CD4-positive, alpha-beta T cell treated with Interleukin-4 for 1 hour (primary cell): ENCODE measurements around the gene HELZ.
A peak's percentile ranks its signal among the peaks of the same experiment; 100 is the strongest.
"Not testable (repeated sequence)": the region's sequence is repeated elsewhere in the genome, so short reads cannot be mapped to it uniquely, and the experiment has no call there.

ENCODE experiments used
- DNase-seq, 2 donors: peaks; one replicate each; pipeline ENCODE4 v3.0.0-alpha.2; 2020 to 2022

The HELZ gene

DNA sequence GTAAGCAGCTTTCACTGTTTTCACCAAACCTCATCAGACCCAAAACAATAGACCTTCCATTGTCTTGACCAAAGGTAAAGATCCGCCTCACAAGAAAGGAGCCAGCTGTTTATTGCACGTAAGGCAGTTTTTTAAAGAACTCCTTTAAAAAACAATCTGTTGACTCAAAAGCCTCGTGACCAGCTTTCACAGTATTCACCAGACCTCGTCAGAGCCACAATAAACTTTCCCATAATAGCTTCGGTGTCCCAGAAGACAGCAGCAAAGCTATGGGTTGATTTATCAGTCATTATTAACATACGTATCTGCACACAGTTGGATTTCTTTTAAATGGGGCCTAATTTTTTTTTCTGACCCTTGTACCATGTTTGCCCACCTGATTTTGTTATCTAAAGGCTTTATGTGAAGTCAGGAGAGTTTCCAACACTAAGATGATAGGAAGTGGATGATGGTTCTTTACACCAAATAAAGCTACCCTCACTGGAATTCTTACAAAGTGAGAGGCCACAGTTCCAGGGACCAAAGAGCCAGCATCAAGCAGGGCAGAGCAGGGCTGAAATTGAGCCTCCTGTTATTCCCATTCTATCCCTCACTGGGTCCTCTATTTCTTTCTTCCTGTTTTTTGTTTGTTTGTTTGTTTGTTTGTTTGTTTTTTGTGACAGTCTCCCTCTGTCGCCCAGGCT is 17.6 kb upstream of the HELZ start:
- no peak for DNase-seq

DNA sequence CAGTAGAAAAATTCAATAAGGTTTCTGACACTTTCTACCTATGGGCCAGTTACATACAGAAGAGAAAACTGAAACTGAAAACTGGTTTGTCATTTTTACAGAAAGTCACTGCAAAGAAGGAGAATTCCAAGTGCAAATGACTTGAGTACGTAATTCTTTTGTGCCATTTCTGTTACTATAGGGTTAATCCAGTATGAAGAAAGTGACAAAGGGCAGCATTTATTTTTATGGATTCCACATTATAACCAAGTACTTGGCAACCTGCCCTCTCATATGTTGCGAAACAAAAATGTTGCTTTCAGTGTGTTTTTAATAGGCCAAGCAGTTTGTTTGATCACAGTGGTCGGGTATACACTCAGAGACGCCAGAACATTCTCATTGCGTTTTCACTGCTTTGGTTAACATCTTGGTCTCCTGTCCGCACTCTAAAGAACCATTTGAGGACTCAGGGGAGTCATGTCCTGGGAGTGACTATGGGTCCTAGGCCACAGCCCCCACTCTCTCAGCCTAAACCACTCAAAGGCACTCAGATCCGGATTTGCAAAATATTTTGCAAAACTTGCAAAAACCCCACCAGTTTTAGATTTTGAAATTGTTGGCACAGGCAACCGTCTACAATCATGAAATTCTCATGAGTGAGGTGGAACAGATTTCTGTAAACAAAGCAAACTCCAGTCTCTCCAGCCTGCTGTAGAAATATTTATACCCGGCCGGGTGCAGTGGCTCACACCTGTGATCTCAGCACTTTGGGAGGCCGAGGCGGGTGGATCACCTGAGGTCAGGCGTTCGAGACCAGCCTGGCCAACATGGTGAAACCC is 15.4 kb upstream of the HELZ start:
- no peak for DNase-seq

DNA sequence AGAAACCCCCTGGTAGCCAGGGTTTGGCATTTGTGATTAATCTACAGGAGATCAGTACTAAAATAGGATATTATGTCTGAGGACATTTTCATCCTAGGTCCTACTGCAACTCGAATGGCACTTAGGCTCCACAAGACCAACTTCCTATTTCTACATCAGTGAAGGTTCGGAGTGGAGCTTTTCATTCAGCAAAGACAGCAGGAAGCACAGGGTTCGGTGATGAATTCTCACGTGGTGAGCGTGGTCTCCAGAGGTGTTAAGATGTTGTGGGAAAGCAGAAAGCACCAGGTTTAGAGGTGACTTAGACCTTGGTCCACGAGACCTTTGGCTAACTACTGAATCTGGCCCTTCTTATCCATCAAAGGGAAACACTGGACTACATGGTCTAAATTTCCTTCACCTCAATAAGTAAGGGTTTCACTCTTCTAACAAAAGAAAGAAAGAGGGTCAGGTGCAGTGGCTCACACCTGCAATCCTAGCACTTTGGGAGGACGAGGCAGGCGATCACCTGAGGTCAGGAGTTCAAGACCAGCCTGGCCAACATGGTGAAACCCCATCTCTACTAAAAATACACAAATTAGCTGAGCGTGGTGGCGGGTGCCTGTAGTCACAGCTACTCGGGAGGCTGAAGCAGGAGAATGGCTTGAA is 13.9 kb upstream of the HELZ start:
- DNase-seq, result peak; percentile 51 to 54

DNA sequence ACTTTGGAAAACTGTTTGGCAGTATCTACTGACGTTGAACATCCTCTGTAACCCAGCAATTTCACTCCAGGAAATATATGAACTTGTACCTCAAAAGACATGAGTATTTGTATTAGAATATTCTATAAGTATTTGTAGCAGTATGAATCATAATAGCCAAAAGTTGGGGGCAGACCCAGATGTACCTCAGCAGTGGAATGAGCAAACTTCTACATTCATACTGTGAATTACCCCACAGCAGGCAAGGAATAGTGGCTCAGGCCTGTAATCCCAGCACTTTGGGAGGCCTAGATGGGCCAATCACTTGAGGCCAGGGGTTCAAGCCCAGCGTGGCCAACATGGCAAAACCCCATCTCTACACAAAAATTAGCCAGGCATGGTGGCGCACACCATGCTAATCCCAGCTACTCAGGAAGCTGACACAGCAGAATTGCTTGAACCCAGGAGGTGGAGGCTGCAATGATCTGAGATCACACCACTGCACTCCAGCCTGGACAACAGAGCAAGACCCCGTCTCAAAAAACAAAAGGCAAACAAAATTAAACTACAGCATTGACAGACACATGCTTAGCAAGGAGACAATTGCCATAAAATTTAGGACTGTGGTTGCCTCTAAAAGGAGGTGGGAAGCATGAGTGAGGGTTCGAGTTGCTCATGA is 11.2 kb upstream of the HELZ start:
- no peak for DNase-seq

DNA sequence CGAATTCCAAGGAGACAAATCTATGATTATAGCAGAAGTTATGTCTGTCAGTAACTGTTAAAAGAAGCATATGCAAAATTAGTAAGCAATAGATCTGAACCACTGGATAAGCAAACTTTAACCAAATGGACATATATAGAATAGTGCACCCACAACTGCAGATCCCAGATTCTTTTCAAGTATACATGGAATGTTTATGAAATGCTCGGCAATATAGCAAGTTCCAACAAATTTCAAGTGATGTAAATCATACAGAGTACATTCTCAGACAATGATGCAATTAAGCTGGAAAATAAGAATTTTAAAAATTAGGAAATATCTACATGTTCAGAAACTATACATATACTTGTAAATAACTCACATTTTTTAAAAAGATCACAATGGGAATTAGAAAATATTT is 8.4 kb upstream of the HELZ start:
- DNase-seq, result no peak

DNA sequence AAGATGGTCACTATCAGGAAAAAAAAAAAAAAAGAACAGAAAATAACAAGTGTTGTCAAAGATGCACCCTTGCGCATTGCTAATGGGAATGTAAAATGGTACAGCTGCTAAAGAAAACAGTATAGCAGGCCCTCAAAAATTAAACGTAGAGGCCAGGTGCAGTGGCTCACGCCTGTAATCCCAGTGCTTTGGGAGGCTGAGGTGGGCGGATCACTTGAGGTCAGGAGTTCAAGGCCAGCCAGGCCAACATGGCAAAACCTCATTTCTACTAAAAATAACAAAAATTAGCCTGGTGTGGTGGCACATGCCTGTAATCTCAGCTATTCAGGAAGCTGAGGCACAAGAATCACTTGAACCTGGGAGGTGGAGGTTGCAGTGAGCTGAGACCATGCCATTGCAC is 6.6 kb upstream of the HELZ start:
- not testable (repeated sequence) for DNase-seq

DNA sequence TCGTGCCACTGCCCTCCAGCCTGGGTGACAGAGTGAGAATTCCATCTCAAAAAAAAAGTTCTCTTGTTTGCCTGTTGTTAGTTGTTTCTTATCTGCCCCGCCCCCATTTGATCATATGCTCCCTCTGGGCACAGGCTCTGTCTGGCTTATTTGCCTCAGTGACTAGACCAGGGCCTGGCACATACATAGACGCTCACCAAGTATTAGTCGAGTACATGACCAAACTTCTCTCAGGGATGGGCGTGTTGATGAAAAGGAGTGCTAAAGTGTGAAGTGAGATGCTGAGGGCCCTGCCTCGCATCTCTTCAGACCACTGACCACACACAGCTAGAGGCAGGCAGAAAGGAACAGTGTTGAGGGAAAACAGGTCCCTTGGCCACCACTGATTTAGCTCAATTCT is 3.3 kb upstream of the HELZ start:
- peak in 1 of 2 donors; percentile 13 for DNase-seq

DNA sequence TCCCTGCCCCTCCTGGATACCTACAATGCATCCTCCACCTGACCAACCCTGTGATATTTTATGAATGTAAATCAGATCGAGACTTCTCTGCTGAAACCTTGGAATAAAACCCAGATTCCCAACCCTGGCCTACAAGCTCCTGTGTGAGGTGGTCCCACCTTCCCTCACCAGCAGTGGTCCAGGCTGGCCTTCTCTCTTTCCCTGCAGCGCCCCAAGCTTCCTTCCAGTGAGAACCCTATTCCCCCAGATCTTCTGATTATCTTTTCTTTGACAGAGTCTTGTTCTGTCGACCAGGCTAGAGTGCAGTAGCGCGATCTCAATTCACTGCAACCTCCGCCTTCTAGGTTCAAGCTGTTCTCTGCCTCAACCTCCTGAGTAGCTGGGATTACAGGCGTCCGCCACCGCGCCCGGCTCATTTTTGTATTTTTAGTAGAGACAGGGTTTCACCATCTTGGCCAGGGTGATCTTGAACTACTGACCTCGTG is 2.5 kb upstream of the HELZ start:
- DNase-seq, result no peak

DNA sequence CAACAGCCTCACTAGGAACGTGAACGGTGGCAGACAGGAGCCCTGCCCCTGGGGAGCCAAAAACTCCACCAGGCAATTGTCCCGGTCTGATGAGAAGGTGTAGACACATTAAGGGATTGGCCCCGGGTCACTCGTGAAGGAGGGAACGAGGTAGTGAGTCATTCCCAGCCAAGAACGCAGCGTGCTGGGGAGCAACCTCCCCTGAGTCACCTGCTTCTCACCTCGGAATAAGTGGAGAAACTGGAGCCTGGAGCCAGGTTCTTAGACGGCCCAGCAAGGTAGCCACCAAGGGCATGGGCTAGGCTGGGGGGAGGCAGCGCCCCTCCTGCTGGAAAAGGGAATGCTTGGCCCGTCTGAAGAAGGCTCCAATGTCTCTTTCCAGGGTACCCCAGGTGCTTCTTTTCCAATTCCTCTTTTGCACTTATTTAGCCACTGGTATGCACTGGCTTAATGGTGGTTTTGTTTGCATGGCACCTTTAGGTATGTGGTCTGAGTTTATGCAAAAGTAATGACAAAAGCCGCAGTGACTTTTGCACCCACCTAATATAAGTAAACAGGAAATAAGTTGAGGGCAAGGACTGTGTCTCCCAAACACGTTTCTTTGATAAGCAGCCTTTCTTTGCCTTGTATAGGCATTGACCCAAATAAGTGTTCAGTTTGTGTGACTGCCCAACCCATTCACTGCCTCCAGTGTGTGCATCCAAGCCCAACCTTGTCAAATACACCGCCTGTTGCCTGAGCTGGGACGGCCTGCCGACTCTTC is 1.8 kb upstream of the HELZ start:
- peak; percentile 24 to 65 for DNase-seq

DNA sequence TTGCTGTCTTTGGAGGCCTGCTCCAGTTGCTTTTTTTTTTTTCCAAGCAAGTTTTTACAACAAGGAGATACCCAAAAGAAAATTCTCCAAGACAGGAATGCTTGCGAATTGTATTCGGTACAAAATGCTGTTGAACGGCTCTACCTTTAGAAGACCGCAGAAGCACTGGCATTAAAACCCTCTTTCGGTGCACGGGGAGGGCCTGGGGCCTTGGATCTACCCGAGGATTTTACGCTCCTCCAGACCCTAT is 1.3 kb upstream of the HELZ start:
- no peak for DNase-seq

DNA sequence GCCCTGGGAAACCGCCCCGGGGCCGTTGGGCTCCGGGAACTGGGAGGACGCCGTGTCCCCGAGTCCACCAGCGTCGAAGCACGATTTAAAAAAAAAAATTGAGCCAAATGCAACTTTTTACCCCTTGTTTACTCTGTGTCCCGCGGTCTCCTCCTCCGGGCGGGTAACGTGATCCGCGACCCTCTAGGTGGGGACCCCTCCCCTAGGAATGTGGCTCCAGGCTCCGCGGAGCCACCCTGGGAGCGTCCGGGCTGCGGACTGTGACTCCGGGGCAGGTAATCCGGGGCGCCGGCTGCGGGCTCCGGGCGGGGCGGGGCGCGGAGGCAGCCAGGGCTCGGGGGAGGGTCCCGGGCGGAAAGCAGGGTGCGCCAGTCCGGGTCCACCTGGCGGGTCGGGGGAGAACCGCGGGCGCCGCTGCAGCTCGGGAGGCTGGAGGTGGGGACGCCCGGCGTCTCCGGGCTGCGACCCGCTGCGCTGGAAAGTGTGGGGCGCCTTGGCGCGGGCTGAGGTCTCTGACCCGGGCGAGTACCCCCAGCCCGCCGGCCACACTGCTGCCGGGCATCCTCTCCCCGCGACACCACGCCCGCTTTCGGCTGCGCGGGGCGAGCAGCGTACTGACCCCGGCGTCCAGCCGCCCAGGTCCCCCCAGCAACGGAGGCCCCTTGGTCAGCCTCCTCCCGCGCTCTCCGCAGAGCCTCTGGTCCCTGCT is 852 bp upstream of the HELZ start:
- peak; percentile 34 to 52 for DNase-seq

DNA sequence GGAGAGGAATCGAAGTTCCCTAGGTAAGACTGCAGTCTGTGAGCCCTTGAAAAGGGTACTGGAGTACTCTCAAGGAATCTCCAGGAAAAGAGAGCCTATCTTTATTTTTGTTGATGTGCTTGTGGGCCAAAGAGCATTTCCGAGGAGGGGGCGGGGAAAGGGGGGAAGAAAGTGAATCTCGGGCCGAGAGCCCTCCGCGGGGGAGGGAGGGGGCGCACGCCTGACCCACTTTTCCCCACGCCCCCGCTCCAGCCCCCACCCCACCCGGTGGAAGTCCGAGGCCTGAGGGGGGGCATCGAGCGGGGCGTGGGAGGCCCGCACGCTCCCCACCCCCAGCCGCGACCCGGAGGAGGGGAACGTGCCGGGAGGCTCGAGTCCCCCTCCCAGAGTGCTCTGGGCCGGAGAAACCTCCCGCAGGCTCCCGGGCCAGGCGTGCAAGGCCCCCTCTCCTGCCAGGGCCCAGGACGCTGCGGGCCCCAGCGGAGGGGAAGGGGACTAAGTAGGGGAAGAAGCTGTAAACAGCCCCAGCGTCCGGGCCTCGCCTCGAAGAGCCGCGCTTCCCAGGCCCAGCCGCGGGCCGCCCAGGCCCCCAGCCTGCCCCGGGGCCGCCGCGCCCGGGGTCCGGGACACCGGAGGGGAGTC is 444 bp downstream of the HELZ start:
- DNase-seq, result no peak

DNA sequence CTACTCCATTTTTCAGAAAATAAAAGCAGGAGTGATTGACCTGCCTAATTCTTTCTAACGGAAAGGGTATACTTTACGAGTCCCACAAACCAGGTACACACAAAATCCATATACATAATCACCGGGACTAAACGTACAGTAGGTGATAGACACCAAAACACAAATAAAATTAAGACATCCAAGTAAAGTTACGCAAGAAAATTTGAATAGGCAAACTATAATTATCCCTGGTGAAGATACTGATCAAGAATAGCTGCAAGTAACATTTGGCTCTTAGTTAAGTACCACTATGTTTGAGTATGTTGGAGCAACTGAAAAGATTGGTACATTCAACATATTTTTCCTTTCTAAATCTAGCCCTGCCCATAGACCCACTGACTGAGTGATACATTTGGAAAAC is 1.7 kb downstream of the HELZ start:
- no peak for DNase-seq

DNA sequence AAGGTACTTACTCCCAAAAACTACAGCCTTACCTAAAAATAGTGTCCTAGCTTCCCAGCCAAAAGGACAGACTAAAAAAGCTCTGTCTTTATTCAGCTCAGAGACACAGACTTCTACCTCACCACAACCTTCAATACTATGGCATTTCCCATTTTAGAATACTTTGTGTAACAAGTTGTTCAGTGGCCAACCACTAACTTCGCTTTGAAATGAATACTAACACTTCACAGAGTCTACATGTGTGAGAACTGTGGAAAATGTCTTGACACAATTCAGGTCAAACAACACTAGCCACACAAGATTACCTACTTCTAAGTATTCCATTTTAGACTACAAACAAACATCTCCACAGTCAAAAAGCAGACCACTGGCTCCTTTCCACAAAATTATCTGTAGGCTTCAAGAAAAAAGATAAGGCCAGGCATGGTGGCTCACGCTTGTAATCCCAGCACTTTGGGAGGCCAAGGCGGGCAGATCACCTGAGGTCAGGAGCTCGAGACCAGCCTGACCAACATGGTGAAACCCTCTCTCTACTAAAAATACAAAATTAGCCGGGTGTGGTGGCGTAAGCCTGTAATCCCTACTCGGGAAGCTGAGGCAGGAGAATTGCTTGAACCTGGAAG is 3.2 kb downstream of the HELZ start:
- no peak for DNase-seq

DNA sequence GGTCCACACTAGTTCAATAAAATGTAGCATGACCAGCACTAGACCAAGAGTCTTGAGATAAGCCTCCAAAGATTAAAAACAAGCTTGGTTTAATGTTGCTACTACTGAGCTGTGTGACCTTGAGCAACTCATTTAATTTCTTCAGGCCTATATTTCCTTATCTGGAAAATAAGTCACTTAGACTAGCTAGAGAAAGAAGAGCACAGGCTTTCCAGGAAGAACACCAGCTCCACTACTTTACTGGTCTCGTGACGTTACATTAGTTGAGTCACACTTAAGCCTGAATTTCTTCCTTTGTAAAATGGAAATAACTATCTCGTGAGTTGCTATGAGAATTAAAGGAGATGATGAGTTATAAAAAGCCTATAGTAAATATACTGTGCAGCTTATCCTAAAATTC is 5.4 kb downstream of the HELZ start:
- no peak for DNase-seq

DNA sequence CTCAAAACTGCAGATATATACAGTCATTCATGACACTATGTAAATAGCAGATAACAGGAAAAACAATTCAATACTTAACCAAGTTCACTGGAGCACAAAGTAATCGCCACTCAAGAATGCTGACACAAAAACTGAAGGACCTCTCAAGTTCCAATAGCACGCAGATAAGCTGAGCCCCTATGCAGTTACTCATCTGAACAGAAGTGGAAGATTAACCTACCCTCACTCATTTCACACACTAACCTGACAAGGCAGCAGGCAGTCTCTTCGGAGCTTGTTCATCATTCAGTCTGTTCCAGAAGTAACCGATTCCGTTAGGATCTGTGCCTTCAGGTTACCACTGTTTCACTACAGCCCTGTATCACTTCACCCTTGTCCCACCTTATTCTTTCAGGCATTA is 6.0 kb downstream of the HELZ start:
- DNase-seq, result no peak

DNA sequence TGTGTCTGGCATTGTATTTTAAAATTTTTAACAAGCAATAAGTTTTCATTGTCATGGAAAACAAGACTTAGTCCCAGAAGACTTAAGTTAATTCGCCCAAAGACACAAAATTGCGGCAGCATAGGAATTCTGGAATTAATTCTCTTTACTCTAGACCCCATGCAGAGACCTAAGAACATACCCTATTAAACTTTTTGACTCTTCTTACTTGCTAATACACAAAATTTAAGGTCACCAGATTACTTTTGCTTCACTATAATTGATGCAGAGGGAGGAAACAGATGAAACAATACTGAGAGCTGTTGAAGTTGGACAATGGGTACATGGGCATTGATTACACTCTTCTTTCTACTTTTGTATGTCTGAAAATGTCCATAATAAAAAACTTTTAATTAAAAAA is 12.6 kb downstream of the HELZ start:
- DNase-seq, result no peak

DNA sequence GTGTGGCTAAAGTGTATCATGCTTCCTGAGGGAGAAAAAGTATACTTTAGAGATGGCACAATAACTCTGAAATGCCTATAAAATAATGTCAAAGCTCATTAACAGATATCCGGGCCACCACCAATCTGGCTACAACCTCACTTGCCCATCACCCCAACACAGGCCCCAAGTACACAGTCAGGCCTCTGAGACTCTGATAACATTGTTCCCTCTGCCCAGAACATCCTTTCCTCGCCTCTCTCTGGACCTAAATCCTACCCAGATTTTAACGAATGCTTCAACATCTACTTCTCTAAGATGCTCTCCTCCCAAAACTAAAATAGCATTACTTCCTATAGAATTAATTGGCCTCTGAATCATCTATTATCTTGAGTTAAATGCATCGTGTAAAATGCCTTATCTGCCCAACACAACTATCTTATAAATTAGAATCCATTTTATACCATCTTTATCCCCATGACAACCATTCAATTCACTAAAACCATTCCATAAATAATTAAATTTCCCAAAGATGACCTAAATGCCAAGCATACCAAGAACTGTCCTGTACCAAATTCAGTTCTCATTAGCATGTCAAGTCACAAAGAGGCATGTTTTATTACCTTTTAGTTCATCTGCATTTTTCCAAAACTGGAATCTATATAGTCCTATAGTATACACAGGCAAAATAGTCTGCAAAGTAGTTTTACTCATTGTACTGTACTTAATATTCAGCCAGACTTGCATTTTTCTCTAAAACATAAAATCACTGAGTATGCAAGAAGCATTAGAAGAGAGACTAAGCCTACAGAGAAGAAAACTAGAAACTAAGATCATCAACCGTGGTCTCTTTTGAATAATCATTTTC is 15.7 kb downstream of the HELZ start:
- no peak for DNase-seq

DNA sequence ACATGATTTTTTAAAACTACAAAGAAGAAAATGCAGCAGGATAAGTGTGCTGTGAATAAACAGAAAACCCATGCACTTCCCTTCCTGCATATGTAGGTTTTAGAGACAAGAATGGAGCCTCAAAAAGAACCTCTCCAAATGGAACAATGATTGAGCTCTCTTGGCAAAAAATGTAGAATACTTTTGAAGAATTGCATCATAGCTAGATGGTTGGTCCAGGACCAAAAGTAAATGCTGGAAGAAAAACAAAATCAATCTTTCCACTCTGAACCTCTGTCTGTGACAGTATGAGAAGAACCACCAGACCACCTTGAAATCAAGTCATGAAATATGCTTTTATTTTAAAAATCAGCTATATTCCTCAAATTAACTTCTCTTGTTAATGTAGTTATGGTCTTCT is 17.5 kb downstream of the HELZ start:
- no peak for DNase-seq

DNA sequence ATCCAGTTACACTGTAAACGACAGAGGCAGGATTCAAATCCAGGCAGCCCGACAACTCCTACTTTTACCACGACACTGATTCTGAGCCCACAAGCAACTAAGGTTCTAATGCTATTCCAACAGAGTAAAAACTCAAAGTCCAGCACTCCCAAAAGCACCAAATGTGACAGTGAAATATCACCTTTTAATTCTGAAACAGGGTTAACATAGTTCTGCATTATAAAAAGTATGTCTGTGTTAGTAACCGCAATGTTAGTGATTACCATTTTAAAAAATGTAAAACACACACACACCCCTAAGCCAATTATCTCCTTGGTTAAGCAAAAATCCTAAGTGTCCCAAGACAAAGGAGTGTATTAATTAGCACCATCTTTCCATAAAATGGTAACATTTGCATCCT is 19.7 kb downstream of the HELZ start:
- no peak for DNase-seq
